Non-pigmented ciliary epithelial cell (primary cell): ENCODE results near the gene ADORA2A.
"Not testable (repeated sequence)": the region's sequence is repeated elsewhere in the genome, so short reads cannot be mapped to it uniquely, and the experiment has no call there.

ENCODE experiments used
- DNase-seq: peaks from one replicate; pipeline ENCODE4 v3.0.0-alpha.2; 2010; ENCODE audit warnings: low read depth

ADORA2A gene

GRCh38 chr22:24489011-24489410 is 61.6 kb downstream of the ADORA2A start:
- no peak for DNase-seq

GRCh38 chr22:24489434-24489833 is 62.0 kb downstream of the ADORA2A start:
- not testable (repeated sequence) for DNase-seq
